OCI-LY7 (cell line): ENCODE measurements around the gene PPP1R36.

Experiments used
- CTCF ChIP-seq: fragments of 200-600 bp; sonication (generic); conservative IDR thresholded peaks from 2 replicates; pipeline ENCODE4 v1.5.1; 2014; ENCODE audit warnings: mild to moderate bottlenecking, antibody characterized with exemption, low read length, moderate library complexity, mixed read lengths
- EZH2phosphoT487 ChIP-seq: fragments of 200-600 bp; sonication (generic); IDR thresholded peaks from 2 replicates; pipeline ENCODE4 v1.6.1; 2018; ENCODE audit warnings: low read depth, borderline replicate concordance, mild to moderate bottlenecking, mixed run types, antibody characterized with exemption, low read length, moderate library complexity, mixed read lengths

DNA sequence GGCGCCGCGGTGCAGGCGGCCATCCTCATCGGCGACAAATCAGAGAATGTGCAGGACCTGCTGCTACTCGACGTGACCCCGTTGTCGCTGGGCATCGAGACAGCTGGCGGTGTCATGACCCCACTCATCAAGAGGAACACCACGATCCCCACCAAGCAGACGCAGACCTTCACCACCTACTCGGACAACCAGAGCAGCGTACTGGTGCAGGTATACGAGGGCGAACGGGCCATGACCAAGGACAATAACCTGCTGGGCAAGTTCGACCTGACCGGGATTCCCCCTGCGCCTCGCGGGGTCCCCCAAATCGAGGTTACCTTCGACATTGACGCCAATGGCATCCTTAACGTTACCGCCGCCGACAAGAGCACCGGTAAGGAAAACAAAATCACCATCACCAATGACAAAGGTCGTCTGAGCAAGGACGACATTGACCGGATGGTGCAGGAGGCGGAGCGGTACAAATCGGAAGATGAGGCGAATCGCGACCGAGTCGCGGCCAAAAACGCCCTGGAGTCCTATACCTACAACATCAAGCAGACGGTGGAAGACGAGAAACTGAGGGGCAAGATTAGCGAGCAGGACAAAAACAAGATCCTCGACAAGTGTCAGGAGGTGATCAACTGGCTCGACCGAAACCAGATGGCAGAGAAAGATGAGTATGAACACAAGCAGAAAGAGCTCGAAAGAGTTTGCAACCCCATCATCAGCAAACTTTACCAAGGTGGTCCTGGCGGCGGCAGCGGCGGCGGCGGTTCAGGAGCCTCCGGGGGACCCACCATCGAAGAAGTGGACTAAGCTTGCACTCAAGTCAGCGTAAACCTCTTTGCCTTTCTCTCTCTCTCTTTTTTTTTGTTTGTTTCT is 7.6 kb upstream of the PPP1R36 start:
- no peak for TF ChIP-seq CTCF
- no peak for TF ChIP-seq EZH2phosphoT487
